Metanephros (tissue), 1 donor: Measurements from ENCODE around the gene ARSJ. TPM values are rescaled to one million over a fixed set of nuclear protein-coding genes. Genes with fewer than 3 reads are reported as not detected.

Source experiments
- total RNA-seq: library from RNA; depleted of rRNA; stranded (reverse); fragments of >200 nt; gene quantifications from one replicate; pipeline ENCODE4 v1.2.3, GENCODE V29; 2014

Gene ARSJ
- total RNA-seq, result 10.0 TPM

GRCh38 chr4:113979148-113979904, at the start of gene ARSJ:
TSS of gene ARSJ (minus strand) at chr4:113979647. CDS start at chr4:113978834, 813 bp downstream.

Other genes starting within 250 kb of the ARSJ start
- gene CAMK2D, start 217.9 kb downstream of the ARSJ start, total RNA-seq, result 88.1 TPM